Panc1 (cell line): ENCODE results near the gene MCTP1. TPM values are rescaled to one million over a fixed set of nuclear protein-coding genes. Genes with fewer than 3 reads are reported as not detected.

Source experiments
- ATAC-seq: fragments of 200-7000 bp; cut with Tn5 transposase; 2 replicates; pipeline ENCODE4 v1.9.1; 2020; ENCODE audit warnings: mild to moderate bottlenecking, moderate library complexity
- BruUV-seq: library from RNA; stranded (reverse); fragments of 400-500 nt; replicated peaks from 2 replicates; lab custom pipeline; 2021; lab: Mats Ljungman, UMichigan
- CTCF ChIA-PET: fragments of 300-600 bp; sonication (Branson Sonifier 250); formaldehyde crosslinking; loops from one replicate; lab custom pipeline; 2022; ENCODE audit warnings: antibody characterized with exemption; lab: Charles Lee
- POLR2A ChIA-PET: fragments of 300-600 bp; sonication (Branson Sonifier 250); formaldehyde crosslinking; loops from one replicate; lab custom pipeline; 2022; ENCODE audit warnings: antibody characterized with exemption; lab: Charles Lee
- DNase-seq: peaks from one replicate; pipeline ENCODE4 v3.0.0-alpha.2; 2010; ENCODE audit warnings: low read depth, low spot score
- H3K27ac ChIP-seq: 2 replicates; pipeline ENCODE4 v1.5.1; 2011; ENCODE audit warnings: mild to moderate bottlenecking, low read length, inconsistent platforms
- H3K27me3 ChIP-seq: fragments of 200-500 bp; sonication (Bioruptor generic); 2 replicates; pipeline ENCODE4 v1.6.0; 2014; ENCODE audit warnings: low read length, inconsistent platforms; ENCODE audit not compliant: control insufficient read depth, insufficient read depth
- H3K36me3 ChIP-seq: fragments of 200-500 bp; sonication (Bioruptor generic); 2 replicates; pipeline ENCODE4 v1.5.1; 2014; ENCODE audit warnings: inconsistent platforms, mild to moderate bottlenecking, low read length, moderate library complexity; ENCODE audit not compliant: control insufficient read depth, insufficient read depth
- H3K4me1 ChIP-seq: 2 replicates; pipeline ENCODE4 v1.5.1; 2011; ENCODE audit warnings: inconsistent platforms, mild to moderate bottlenecking, low read length, moderate library complexity; ENCODE audit not compliant: control insufficient read depth, insufficient read depth
- H3K4me3 ChIP-seq, 2 experiments: 2 replicates each; pipeline ENCODE4 v1.5.1; 2011 to 2012; ENCODE audit warnings: low read depth in 2 of 2, low read length in 2 of 2, mild to moderate bottlenecking in 2 of 2, inconsistent platforms in 1 of 2, moderate library complexity in 1 of 2
- H3K9me3 ChIP-seq: fragments of 200-500 bp; sonication (Bioruptor generic); 2 replicates; pipeline ENCODE4 v1.5.1; 2014; ENCODE audit warnings: low read depth, mild to moderate bottlenecking, inconsistent platforms, low read length, moderate library complexity; ENCODE audit not compliant: control insufficient read depth, insufficient read depth
- CTCF ChIP-seq: fragments of 450-650 bp; IDR thresholded peaks from 2 replicates; pipeline ENCODE4 v1.5.1; 2017; ENCODE audit warnings: mild to moderate bottlenecking
- POLR2AphosphoS5 ChIP-seq: IDR thresholded peaks from 2 replicates; pipeline ENCODE4 v1.6.1; 2012; ENCODE audit warnings: mild to moderate bottlenecking, low read depth, low read length, moderate library complexity
- REST ChIP-seq, 2 experiments: IDR thresholded peaks; 2 replicates each; pipeline ENCODE4 v1.6.1; 2011 to 2012; ENCODE audit warnings: low read depth in 2 of 2, control low read depth in 1 of 2, low read length in 1 of 2, mild to moderate bottlenecking in 1 of 2, moderate library complexity in 1 of 2; ENCODE audit not compliant: insufficient read depth in 1 of 2
- SIN3A ChIP-seq: IDR thresholded peaks from 2 replicates; pipeline ENCODE4 v1.6.1; 2012; ENCODE audit warnings: low read depth, mild to moderate bottlenecking, low read length, moderate library complexity, borderline replicate concordance; ENCODE audit not compliant: insufficient read depth
- TCF7L2 ChIP-seq: IDR thresholded peaks from 2 replicates; pipeline ENCODE4 v1.6.1; 2011; ENCODE audit warnings: mild to moderate bottlenecking, low read depth, low read length, inconsistent platforms
- in situ Hi-C: cut with HindIII; loops from 2 replicates; pipeline ENCODE4 v1.10.0; 2016; ENCODE audit warnings: low sequenced_read_pairs, low pct_unique_long_range_greater_than_20kb
- intact Hi-C: fragments of 100-400 bp; cut with micrococcal nuclease; formaldehyde crosslinking; loops from one replicate; pipeline ENCODE4 v1.10.0; 2022; ENCODE audit not compliant: unreplicated experiment
- total RNA-seq: library from RNA; stranded (reverse); gene quantifications from one replicate; pipeline ENCODE4 v1.2.1, GENCODE V29; 2021; ENCODE audit not compliant: unreplicated experiment

MCTP1 gene
- total RNA-seq, 1 experiment from 2014 or later, result 39.8 TPM

- ChIA-PET CTCF (no interaction called here), POLR2A (interaction anchor here (0.6 kb wide), 1 partner anchor 243 kb away, joined by 3 read pairs; no protein-coding TSS in a partner anchor)
- BruUV-seq, result no TSS peak
- no peak for DNase-seq
- H3K27me3 ChIP-seq, result no peaks in the 10 kb centered on the region; the same call in 1 of the 2 replicates
- no peaks in the 10 kb centered on the region for H3K4me1 ChIP-seq
- no peak for ATAC-seq
- in situ Hi-C loops (no loop called here), intact Hi-C loops (no loop called here)
- no peaks in the 10 kb centered on the region for H3K36me3 ChIP-seq
- H3K4me3 ChIP-seq, result no peak overlapping the region
- H3K9me3 ChIP-seq, result no peaks in the 10 kb centered on the region
- no peak for TF ChIP-seq CTCF
- TF ChIP-seq REST (IDR thresholded peaks at IDR 0.05; ENCODE audit: insufficient read depth in 1 of 2, low read depth in 2 of 2, low read length in 1 of 2), result no peak
- TF ChIP-seq POLR2AphosphoS5, result no peak
- no peak for TF ChIP-seq TCF7L2
- no peak for TF ChIP-seq SIN3A
- H3K27ac ChIP-seq, result no peak overlapping the region
These were observed 60.0 kb downstream of the MCTP1 start for GRCh38 chr5:95224701-95225459.

- Histone ChIP-seq H3K27ac (no peak overlapping the region), H3K4me1 (no peaks in the 10 kb centered on the region), H3K36me3 (no peaks in the 10 kb centered on the region), H3K9me3 (no peaks in the 10 kb centered on the region), H3K4me3 (no peak overlapping the region), H3K27me3 (no peaks in the 10 kb centered on the region; the same call in 1 of the 2 replicates)
- ChIA-PET POLR2A (no interaction called here), CTCF (no interaction called here)
- intact Hi-C loops, result no loop called here
- BruUV-seq, result no TSS peak
- no peak for ATAC-seq
- no peak for DNase-seq
- TF ChIP-seq CTCF, result no peak
- TF ChIP-seq SIN3A, result no peak
- no peak for TF ChIP-seq POLR2AphosphoS5
- TF ChIP-seq TCF7L2, result no peak
- TF ChIP-seq REST (IDR thresholded peaks at IDR 0.05; ENCODE audit: insufficient read depth in 1 of 2, low read depth in 2 of 2, low read length in 1 of 2), result no peak
- in situ Hi-C loops, result no loop called here
These were observed 61.2 kb downstream of the MCTP1 start for GRCh38 chr5:95223566-95224258.
